Left lung (tissue), 10 donors: ENCODE measurements around the gene PTPA. TPM values are rescaled to one million over a fixed set of nuclear protein-coding genes. Genes with fewer than 3 reads are reported as not detected.

Experiments used
- ATAC-seq: fragments of 200-7000 bp; cut with Tn5 transposase; one replicate; pipeline ENCODE4 v1.9.1; 2020; ENCODE audit warnings: moderate library complexity
- DNase-seq, 4 donors: peaks; one replicate each; pipeline ENCODE4 v3.0.0-alpha.2; 2013 to 2020
- H3K27ac ChIP-seq, 2 donors: fragments of 200-600 bp; sonication (generic) in 1 of 2; one replicate each; pipeline versions ENCODE4 v1.5.0 to v1.8.0; 2020 to 2021
- H3K27me3 ChIP-seq, 2 donors: fragments of 200-600 bp; sonication (generic) in 1 of 2; one replicate each; pipeline versions ENCODE4 v1.5.0 to v1.8.0; 2020 to 2021
- H3K36me3 ChIP-seq, 2 donors: fragments of 200-600 bp; sonication (generic) in 1 of 2; one replicate each; pipeline versions ENCODE4 v1.5.0 to v1.8.0; 2020 to 2021
- H3K4me1 ChIP-seq, 2 donors: fragments of 200-600 bp; one replicate each; pipeline ENCODE4 v1.8.0; 2021
- H3K4me3 ChIP-seq, 2 donors: fragments of 200-600 bp; sonication (generic) in 1 of 2; one replicate each; pipeline versions ENCODE4 v1.5.0 to v1.8.0; 2020 to 2021; ENCODE audit warnings: mild to moderate bottlenecking in 1 of 2
- H3K9me3 ChIP-seq, 2 donors: fragments of 200-600 bp; sonication (generic) in 1 of 2; one replicate each; pipeline versions ENCODE4 v1.5.0 to v1.8.0; 2020 to 2021
- CTCF ChIP-seq, 2 donors: fragments of 200-600 bp; sonication (generic) in 1 of 2; IDR thresholded peaks; one replicate each; pipeline versions ENCODE4 v1.5.0 to v1.8.0; 2021; ENCODE audit warnings: antibody characterized with exemption in 2 of 2
- intact Hi-C, 2 donors: fragments of 100-400 bp; cut with DNase I; formaldehyde crosslinking; loops; one replicate each; pipeline versions ENCODE4 v1.11.2 to v1.14.2; 2022
- polyA plus RNA-seq, 6 donors: library from polyadenylated mRNA; unstranded; fragments of 120-200 nt; gene quantifications; one replicate each; pipeline ENCODE4 v1.2.1, GENCODE V29; 2013; ENCODE audit not compliant: insufficient read length in 6 of 6
- total RNA-seq, 2 donors: library from RNA; stranded (reverse); fragmentation: NEBNext Ultra II Directional; extraction: Animal tissue kit (Norgen Biotek cat#: 25700); gene quantifications; one replicate each; pipeline ENCODE4 v1.2.1, GENCODE V29; 2021
- donor health status: DM: no; HTN: yes; CAD: no.
- donor health status: DM: no; HTN: no; CAD: no.

The PTPA gene
- total and polyA plus RNA-seq, 8 donors = 120 to 148 (median 140) TPM

- TF ChIP-seq CTCF (IDR thresholded peaks at IDR 0.05) = no peak
- Histone ChIP-seq H3K36me3 (peaks cover 0 to 64% of the 10 kb centered on the region in 2 donors), H3K4me1 (peaks cover 25 to 39% of the 10 kb centered on the region in 2 donors), H3K27me3 (no peaks in the 10 kb centered on the region), H3K27ac (no peak overlapping the region), H3K9me3 (no peaks in the 10 kb centered on the region), H3K4me3 (no peak overlapping the region)
- intact Hi-C loops = loop anchor here in 1 of 2 donors (10.0 kb wide), 1 partner anchor 466 kb away; no protein-coding TSS in a partner anchor
- ATAC-seq (no peak), DNase-seq (no peak)
Measured at GRCh38 chr9:129148463-129149204, 37.4 kb downstream of the PTPA start.

GRCh38 chr9:129149442-129149841 lies 38.2 kb downstream of the PTPA start:
- Histone ChIP-seq H3K36me3 (peaks cover 0 to 58% of the 10 kb centered on the region in 2 donors), H3K4me1 (peaks cover 20 to 31% of the 10 kb centered on the region in 2 donors), H3K9me3 (no peaks in the 10 kb centered on the region), H3K27me3 (no peaks in the 10 kb centered on the region), H3K27ac (no peak overlapping the region), H3K4me3 (no peak overlapping the region)
- intact Hi-C loops = loop anchor here in 1 of 2 donors (10.0 kb wide), 1 partner anchor 465 kb away; no protein-coding TSS in a partner anchor
- TF ChIP-seq CTCF (IDR thresholded peaks at IDR 0.05) = no peak
- no peak for DNase-seq
- no peak for ATAC-seq

GRCh38 chr9:129150122-129150521 lies 38.9 kb downstream of the PTPA start:
- H3K9me3 ChIP-seq = no peaks in the 10 kb centered on the region
- no peaks in the 10 kb centered on the region for H3K27me3 ChIP-seq
- TF ChIP-seq CTCF (IDR thresholded peaks at IDR 0.05) = no peak
- no peak overlapping the region for H3K4me3 ChIP-seq
- ATAC-seq (no peak), DNase-seq (no peak)
- H3K36me3 ChIP-seq = peaks cover 0 to 64% of the 10 kb centered on the region in 2 donors
- intact Hi-C loops = no loop called here
- H3K4me1 ChIP-seq = peaks cover 18 to 26% of the 10 kb centered on the region in 2 donors
- no peak overlapping the region for H3K27ac ChIP-seq

GRCh38 chr9:129150672-129151211 lies 39.5 kb downstream of the PTPA start:
- TF ChIP-seq CTCF (IDR thresholded peaks at IDR 0.05) = no peak
- intact Hi-C loops = no loop called here
- Histone ChIP-seq H3K4me3 (no peak overlapping the region), H3K9me3 (no peaks in the 10 kb centered on the region), H3K27me3 (no peaks in the 10 kb centered on the region), H3K36me3 (peaks cover 0 to 69% of the 10 kb centered on the region in 2 donors), H3K27ac (no peak overlapping the region), H3K4me1 (peaks cover 12 to 20% of the 10 kb centered on the region in 2 donors)
- no peak for DNase-seq
- ATAC-seq = no peak

- H3K36me3 ChIP-seq = peaks cover 0 to 68% of the 10 kb centered on the region in 2 donors
Measured at GRCh38 chr9:129151469-129151868, 40.3 kb downstream of the PTPA start.

More at GRCh38 chr9:129151469-129151868, 40.3 kb downstream of the PTPA start:
- no peak overlapping the region for H3K27ac ChIP-seq
- peaks cover 5 to 12% of the 10 kb centered on the region in 2 donors for H3K4me1 ChIP-seq
- H3K27me3 ChIP-seq = no peaks in the 10 kb centered on the region
- DNase-seq (no peak), ATAC-seq (no peak)
- intact Hi-C loops = no loop called here
- TF ChIP-seq CTCF (IDR thresholded peaks at IDR 0.05) = no peak
- H3K9me3 ChIP-seq = no peaks in the 10 kb centered on the region
- H3K4me3 ChIP-seq = no peak overlapping the region
